ENCODE data around the gene RPS6KA1.

The RPS6KA1 gene

DNA sequence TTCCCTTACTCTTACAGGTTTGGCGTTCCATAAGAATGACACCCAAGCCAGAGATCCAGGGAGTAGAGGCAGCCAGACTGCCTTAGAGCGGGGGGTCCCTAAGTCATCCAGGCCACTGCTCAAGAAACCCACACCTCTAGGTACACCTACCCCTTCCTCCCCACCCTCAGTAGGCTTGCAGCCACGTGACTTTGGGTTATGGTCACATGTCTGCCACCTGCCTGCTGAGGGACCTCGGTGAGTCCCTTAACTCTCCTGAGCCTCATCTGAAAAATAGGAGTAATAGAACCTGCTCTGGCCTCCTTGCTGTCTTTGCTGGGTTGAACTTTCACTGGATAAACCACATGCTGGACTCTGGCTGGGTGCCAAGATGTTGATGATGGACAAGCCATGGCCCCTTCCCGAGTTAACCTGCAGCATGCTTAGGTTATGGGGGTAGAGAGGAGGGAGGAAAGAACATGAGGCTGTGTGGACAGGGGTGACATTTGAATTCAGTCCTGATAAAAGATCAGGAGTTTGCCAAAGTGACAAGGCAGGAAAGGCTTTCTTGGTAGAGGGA lies 4.5 kb downstream of the RPS6KA1 start:
- DNase-seq: no peak

DNA sequence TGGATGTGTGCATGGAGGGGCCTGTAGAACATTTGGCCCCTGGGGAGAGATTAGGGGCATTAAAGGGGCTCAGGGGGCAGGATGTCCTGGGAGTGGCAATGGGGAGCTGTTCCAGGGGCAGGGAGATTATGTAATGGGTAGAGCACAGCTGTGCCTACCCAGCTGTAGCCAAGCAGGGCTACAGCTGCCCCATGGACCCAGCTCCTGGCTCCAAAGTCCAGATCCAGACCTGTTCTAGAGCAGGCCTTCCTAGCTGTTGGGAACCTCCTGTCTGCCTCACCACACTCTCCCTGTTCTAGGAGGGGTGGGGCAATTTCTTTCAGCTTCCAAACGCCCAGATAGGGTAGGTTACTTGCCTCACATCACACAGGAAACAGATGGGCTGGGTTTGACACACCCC lies 5.6 kb downstream of the RPS6KA1 start:
- DNase-seq: no peak

DNA sequence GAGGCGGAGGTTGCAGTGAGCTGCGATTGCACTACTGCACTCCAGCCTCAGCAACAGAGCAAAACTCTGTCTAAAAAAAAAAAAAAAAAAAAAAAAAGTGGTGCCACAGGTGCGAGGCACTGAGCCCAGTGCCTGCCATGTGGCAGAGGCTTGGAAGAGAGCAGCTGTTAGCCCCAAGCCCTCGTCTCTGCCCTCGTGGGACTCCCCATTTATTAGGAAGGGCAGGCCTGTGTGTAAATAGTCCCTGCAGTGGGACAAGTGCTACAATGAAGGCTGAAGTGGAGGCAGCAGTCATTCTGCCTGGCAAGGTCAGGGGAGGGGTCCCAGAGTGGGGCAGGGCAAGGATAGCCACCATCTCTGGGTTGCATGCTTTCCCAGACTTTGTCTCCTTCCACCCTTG lies 6.5 kb downstream of the RPS6KA1 start:
- no peak for DNase-seq

DNA sequence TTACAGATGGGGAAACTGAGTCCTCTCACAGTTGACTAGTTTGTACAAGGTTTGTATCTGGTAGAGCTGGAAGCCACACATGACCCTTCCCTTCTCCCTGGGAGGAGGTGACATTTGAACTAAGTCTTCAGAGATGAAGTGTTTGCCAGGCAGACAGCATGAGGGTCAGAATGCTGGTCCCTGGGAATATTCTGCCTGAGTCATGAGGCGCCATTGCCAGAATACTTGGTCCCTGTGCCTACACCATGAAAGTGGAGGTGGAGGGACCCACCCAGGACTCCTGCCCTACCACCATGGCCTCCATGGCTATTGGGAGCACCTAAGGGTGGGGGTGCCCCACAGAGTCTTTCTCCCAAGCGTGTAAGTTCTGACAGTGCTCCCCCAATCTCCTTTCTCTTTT lies 7.0 kb downstream of the RPS6KA1 start:
- no peak for DNase-seq

DNA sequence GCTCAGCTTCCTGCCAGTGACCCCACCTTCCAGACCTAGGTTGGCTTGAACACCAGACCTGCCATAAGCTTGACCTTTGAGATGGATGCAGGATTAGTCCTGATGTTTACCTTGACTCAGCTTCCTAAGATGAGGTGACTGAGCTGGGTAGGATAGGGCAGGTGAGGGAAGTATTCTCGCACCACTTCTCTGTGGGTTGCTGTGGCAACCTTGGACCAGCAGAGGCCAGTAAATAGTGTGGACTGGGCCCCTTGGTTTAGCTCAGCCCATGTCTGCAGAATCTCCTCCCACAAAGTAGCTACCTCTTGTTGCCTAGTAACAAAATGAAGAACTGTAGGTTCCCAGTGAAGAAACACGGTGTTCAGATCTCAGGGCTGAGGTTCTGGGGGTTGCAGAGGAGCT lies 8.4 kb downstream of the RPS6KA1 start:
- no peak for DNase-seq

DNA sequence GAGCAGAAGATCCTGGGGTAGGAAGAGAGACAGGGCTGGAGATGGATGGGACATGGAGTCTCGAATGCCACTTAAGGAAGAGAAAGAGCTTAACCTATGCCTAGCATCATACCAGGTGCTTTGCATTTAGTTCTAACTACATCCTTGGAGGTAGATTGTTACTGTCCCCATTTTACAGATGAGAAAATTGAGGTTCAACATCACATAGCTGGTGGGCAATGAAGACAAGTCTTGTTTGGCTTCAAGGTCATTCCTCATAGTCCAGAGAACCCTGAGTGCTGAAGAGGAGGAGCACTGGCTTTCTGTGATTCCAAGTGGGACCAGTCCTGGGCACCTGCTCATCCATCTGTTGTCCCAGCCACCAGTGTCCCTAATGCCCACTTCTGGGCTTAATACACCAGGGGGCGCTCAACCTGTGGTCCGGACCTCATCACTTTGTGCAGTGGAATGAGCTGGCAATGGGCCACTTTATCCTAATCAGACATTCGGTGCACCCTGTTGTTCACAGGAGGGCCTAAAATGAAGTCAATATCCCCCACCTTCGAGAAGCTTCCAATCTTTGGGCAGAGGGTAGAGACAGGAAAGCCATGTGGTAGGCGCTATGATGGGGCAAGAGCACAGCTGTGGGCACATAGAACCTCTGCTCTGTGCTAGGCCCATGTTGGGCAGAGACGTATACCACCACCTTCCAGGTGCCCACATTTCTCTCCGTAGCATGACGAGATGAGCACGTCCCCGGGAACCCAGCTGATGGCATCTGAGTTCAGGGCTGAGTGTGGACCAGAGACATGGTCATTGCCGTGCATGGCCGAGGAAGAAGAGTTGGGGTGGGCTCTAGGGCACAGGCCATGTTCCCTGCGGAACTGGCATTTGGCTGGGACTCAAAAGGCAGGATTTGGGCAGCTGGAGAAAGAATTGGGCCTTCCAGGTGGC lies 9.2 kb downstream of the RPS6KA1 start:
- DNase-seq: peak; percentile 48

DNA sequence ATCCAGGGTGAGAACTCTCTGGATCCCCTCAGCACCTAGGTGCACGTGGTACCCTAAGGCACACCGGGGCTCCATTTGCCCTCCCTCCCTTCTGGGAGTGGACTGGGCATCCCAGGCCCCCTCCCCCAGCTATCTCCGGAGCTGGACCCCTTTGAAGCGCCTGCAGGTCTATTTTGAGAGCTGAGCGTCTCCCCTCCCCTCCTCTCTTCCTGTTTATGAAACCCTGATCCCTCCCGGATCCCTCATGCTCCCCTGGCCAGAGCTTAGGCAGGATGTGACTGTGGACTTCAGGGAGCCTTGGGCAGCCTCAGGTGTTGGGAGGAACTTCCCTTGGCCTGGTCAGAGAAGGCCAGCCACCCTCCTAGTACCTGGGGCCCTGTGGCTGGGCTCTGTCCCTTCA lies 10.2 kb downstream of the RPS6KA1 start:
- DNase-seq: no peak

DNA sequence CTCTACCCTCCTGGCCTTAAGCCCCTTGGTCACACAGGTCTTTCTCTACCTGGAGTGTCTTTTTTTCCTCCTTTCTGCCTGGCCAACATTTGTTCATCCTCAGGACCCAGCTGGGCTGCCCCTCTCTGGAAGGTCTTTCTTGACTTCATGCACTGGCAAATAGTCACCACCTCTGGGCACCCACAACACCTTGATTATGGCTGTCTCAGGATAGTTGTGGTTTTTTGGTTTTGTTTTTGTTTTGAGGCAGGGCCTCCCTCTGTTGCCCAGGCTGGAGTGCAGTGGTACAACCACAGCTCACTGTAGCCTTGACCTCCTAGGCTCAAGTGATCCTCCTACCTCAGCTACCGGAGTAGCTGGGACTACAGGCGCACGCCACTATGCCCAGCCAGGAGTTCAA lies 10.8 kb downstream of the RPS6KA1 start:
- DNase-seq: no peak

DNA sequence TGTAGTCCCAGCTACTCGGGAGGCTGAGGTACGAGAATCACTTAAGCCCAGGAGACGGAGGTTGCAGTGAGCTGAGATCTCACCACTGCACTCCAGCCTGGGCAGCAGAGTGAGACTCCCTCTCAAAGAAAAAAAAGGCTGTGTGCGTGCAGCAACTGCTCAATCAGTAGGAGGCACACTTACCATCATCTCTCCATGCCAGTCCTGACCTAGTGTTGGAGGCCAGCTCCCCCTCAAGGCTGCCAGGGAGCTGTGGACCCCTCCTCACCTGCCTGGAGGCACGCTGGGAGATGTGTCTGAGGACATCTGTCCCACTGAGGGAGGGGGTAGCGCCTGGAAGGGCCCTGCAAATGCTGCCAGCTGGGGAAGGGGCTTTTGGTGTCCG lies 11.9 kb downstream of the RPS6KA1 start:
- DNase-seq: no peak

DNA sequence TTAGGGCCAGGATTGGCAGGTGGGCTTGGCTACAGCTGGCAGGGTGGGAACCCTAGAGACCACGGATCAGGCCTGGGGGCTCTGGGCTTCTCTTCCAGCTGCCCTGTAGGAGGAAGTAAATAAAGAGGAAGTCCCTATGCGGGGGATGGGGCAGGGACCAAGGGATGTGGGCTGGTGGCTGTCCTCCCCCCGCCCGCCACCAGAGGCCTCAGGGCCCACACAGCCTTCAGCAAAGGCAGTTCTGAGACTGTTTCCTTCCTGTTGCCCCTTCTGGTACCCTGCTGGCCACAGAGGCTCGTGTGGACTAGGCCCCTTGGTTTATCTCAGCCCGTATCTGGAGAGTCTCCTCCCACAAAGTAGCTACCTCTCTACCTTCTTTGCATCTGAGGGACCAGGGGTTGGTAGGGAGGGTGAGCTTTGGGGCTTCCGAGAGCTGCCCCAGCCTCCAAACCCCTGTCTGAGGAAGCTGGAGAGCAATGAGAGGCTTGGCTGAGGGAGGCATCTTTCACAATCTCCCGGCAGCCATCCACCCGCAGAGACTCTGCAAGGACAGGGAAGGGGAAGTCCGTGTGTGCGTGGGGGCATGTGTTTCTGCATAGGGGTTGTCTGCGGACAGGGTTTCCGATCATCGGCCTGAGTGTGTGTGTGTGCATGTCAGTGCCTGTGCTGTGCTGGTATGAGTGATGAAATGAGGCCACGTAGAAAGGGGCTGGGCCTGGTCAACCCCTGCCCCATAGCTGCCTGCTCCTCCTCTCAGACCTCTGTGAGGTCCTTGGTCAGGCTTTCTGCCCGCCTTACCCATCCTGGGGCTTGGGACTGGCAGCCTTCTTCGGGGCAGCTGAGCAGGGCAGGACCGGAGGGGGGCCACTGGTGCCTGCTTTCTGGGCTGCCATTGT lies 12.5 kb downstream of the RPS6KA1 start:
- peak; percentile 68 for DNase-seq

DNA sequence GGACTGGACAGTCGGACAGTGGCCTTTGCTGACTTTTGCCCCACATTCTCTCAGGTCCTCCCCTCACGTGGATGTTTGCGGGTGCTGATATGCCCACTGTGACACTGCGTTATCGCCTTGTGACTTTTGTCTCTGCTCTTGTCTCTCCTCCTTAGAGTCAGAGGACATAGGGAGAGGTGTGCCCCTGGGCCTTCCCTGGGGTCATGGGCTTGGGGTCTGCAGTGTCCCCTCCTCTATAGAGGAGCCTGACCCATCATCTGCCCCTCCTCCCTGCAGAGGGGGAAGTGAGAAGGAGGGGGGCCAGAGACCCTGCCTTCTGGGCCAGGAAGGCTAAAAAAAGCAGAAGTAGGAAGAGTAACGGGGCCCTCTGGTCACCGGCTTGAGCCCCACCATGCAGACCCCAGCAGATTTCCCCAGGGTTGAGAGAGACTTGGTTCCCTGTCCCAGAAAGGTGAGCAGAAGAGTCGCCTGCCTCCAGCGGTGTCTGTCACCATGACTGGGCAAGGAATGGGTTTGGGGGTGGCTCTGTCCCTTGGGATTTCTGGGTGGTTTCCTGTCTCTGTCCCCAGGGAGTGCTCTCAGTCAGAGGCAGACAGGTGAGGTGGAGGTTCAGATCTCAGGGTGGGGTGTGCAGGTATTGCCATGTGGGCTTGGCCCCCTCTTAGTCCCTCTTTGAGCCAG lies 13.3 kb downstream of the RPS6KA1 start:
- DNase-seq: no peak

DNA sequence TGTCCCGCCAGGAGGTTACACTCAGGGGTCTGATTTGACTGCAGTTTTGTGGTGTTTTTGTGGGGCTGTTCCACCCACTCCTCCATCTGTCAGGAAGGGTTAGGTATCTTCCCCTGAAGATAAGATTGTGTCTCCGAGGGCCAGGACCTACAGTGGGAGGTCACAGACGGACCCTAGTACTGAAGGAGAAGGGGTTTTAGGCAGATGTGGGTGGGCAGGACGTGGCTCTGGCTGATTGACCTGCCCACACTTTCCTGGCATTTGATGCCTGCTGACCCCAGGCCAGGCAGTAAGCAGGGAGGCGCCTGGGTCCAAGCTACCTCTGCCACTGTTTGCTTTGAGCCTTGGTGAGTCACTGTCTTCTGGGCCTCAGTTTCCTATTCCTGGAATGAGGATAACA lies 13.9 kb downstream of the RPS6KA1 start:
- DNase-seq: no peak

DNA sequence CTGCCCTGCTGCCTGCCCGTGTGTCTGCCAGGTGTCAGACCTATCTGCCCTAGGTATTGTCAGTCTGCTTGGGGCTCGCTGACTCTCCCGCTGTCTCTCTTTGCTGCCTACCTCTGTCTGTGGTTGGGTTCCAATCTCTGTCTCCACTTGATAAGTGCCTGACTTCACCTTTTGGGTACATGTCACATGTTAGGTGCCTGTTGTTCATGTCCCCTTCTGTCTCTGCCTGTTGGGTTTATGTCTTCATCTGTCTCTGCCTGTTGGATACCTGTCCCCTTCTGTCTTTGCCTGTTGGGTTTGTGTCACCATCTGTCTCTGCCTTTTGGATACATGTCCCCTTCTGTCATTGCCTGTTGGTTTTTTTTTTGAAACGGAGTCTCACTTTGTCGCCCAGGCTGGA lies 14.6 kb downstream of the RPS6KA1 start:
- DNase-seq: no peak

DNA sequence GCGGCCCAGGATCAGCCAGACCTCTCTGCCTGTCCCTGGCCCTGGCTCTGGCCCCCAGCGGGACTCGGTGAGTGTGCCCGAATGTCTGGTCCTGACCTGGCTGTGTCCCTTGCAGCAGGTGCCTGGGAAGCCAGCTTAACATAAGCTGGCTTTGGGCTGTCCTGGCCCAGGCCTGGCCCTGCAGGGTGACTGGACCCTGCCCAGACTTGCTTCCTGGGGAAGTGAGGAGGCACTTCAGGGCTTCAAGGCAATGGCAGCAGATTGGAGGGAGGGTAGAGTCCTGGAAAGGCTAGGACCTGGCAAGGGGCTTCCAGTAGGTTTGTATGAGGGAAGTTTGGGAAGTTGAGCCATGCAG lies 16.4 kb downstream of the RPS6KA1 start:
- DNase-seq: no peak

DNA sequence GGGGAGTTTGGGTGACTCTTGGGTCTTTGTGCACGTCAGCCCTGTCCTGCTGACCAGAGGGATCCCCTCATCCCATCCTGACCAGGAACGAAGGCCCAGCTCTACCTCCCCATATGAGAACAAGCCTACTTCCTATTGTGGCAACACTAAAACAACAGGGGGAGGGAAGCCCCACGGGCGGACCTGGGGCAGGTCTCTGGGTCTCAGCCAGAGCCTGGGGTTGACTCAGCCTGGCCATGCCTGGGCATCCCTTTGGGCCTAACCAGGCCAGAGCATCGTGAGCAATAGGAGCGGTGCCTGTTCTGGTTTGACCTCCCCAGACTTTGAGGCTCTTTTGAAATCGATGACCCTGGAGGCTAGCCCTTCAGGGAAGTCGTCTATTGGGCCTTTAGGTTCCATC lies 16.8 kb downstream of the RPS6KA1 start:
- no peak for DNase-seq

DNA sequence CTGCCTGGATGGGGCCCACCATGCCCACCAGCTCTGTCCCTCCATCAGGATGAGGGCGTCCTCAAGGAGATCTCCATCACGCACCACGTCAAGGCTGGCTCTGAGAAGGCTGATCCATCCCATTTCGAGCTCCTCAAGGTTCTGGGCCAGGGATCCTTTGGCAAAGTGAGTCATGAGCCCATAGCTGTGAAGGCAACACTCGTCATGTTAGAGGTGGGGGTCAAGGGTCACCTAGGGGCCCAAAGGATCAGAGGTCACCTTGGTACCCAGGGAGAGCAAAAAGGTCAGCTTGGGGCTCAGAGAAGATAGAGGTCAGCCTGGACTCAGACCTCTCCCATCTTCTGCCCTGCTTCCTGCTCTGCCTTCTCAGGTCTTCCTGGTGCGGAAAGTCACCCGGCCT lies 17.3 kb downstream of the RPS6KA1 start:
- DNase-seq: no peak

DNA sequence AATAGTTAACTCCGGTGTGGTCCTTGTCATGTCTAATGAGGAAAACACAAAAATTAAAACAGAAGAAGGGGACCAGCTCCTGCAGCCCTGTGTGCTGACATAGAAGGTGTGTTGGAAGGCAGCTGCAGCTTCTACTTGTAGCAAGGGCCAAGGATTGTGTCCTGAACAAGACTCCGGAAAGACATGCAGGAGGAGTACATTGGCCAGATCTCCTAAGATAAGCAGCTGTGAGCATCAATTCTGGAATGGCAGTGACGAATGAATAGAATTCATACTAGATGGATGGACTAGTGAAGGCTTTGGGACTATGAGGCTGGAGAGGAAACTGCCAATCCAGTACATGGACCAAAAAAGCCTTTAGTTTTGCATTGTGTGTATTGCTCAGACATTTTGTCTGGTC lies 19.3 kb downstream of the RPS6KA1 start:
- DNase-seq: no peak

DNA sequence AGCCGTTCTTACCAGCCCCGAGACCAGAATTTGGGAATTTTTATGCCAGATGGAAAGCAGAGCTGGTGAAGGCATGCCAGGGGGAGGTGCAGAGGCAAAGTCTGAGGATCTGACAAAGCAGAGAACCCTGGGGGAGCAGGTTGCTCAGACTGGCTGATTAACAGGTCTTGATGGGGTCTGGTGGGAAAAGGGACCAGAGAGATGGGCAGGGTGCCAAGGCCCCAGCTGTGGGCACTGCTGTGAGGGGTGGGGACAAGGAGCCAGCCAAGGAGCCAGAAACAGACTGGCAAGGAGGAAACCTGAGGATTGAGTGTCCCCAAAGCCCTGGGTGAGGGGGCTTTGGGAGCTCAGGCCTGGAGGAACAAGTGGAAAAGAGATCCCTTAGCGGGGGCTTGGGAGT lies 21.4 kb downstream of the RPS6KA1 start:
- no peak for DNase-seq

DNA sequence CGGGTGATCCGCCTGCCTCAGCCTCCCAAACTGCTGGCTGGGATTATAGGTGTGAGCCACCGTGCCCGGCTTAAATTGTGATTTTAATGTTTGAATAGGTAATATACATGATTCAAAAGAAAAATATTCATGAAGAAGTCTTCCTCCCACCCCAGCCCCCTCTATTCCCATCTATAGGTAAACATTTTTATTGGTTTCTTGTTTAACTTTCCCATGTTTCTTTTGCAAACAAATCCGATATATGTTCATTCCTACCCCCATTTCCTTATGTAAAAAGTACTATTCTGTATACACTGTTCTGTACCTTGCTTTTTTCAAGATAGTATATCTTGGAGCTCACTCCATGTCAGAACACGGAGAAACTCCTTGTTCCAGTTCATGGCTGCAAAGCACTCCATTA lies 23.2 kb downstream of the RPS6KA1 start:
- no peak for DNase-seq

DNA sequence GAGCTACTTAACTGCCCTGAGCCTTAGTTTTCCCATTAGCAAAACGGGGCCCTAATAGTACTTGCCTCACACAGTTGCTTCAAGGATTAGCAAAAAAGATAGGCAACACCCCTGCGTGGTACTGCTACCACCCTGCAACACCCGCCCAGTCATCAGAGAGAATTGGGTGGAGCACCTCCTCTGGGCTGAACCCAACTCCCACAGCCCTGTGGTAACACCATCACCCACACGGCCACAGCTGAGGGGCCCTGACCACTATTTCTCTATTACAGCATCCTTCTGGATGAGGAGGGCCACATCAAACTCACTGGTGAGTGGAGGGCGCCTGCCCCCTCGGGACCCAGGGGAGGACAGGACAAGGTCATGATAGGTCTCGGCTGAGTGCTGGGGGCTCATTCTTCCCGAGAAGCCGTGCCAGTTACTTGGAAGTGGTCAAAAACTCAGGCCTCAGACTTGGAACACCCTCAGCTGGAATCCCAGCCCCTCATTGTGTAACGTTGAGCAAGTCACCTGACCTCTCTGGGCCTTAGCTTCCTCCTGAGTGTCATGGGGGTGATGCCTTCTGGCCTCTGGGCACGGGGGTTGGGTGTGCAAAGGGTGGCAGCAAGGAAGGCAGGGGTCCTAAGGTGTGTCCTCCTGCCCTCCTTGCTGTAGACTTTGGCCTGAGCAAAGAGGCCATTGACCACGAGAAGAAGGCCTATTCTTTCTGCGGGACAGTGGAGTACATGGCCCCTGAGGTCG lies 24.6 kb downstream of the RPS6KA1 start:
- DNase-seq: no peak

DNA sequence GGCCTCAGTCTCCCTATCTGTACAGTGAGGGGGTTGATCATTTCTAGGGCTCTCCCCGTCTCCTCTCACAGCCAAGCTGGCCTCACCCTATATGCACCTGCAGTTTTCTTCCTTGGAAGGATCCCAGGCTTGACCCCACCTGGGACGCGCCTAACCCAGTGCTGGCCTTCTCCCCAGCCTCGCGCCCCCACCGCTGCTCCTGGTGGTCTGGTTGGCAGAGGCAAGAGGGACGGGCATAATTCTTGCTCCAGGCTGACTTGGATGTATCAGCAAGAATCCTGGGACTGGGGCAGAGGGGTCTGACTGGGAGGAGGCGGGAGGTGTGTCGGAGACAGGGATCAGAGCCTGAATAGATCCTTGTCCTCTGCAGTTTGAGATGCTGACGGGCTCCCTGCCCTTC lies 25.2 kb downstream of the RPS6KA1 start:
- DNase-seq: no peak

DNA sequence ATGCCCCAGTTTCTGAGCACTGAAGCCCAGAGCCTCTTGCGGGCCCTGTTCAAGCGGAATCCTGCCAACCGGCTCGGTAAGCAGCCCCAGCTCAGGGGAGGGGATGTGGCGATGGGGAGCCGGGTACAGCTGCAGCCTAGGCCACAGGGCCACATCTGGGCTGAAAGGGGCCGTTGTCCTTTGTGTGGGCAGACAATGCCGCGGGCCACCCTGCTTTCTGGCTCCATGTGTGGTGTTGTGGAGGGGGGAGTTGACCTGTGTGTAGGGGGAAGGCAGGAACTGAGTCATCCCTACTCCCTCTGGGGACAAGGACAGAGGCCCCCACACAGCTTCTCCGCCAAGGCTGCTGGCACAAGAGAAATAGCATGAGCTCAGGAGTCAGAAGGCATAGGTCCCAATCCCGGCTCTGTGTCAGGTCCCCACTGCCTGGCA lies 26.0 kb downstream of the RPS6KA1 start:
- DNase-seq: no peak
